Coronary artery (tissue), 2 donors: ENCODE results near the gene RPL13.

Experiments
- DNase-seq: peaks from one replicate; pipeline ENCODE4 v3.0.0-alpha.2; 2017; ENCODE audit warnings: low spot score
- H3K27ac ChIP-seq, 2 donors: fragments of 200-600 bp; sonication (generic); one replicate each; pipeline ENCODE4 v1.5.1; 2016 to 2019
- H3K4me3 ChIP-seq: fragments of 200-600 bp; sonication (generic); 2 replicates; pipeline ENCODE4 v1.5.1; 2016; ENCODE audit warnings: mild to moderate bottlenecking, moderate library complexity
- CTCF ChIP-seq: fragments of 200-600 bp; sonication (generic); IDR thresholded peaks from one replicate; pipeline ENCODE4 v1.5.1; 2019; ENCODE audit warnings: antibody characterized with exemption

RPL13 gene

GRCh38 chr16:89575247-89576152 lies 15.0 kb downstream of the RPL13 start, which contains the start of gene CPNE7:
Gene CPNE7, plus strand, starts transcription at chr16:89575758. Its CDS starts 140 bp downstream, at chr16:89575898.
- H3K4me3 ChIP-seq = peak within 1 kb of the TSS; percentile 62
- TF ChIP-seq CTCF = no peak
- no peak for DNase-seq
- no peak within 1 kb of the TSS for H3K27ac ChIP-seq

GRCh38 chr16:89576153-89577054 lies 15.9 kb downstream of the RPL13 start:
- Histone ChIP-seq H3K4me3 (peak overlapping the region; percentile 62), H3K27ac (no peak overlapping the region)
- TF ChIP-seq CTCF = no peak
- DNase-seq = no peak

GRCh38 chr16:89577055-89577759 lies 16.7 kb downstream of the RPL13 start:
- no peak overlapping the region for H3K27ac ChIP-seq
- DNase-seq = no peak

GRCh38 chr16:89579351-89579750 lies 18.9 kb downstream of the RPL13 start:
- TF ChIP-seq CTCF = no peak
- no peak overlapping the region for H3K27ac ChIP-seq
- no peak overlapping the region for H3K4me3 ChIP-seq
- no peak for DNase-seq

More at GRCh38 chr16:89577055-89577759, 16.7 kb downstream of the RPL13 start:
- no peak for TF ChIP-seq CTCF
- no peak overlapping the region for H3K4me3 ChIP-seq

- H3K27ac ChIP-seq = no peak overlapping the region
Measured at GRCh38 chr16:89581045-89581695, 20.7 kb downstream of the RPL13 start.

More at GRCh38 chr16:89581045-89581695, 20.7 kb downstream of the RPL13 start:
- DNase-seq = no peak
- H3K4me3 ChIP-seq = no peak overlapping the region
- TF ChIP-seq CTCF = no peak
